B cell (primary cell): Measurements from ENCODE around the gene ASPHD1. TPM values are rescaled to one million over a fixed set of nuclear protein-coding genes. Genes with fewer than 3 reads are reported as not detected.

Source experiments
- ATAC-seq: fragments of 200-7000 bp; cut with Tn5 transposase; one replicate; pipeline ENCODE4 v1.10.0; 2021; ENCODE audit warnings: low read depth, mild to moderate bottlenecking, moderate number of reproducible peaks, moderate library complexity
- CTCF ChIA-PET: fragments of 350-600 bp; sonication (Branson Sonifier 250); formaldehyde crosslinking; loops from one replicate; lab custom pipeline; 2021; ENCODE audit warnings: antibody characterized with exemption, inconsistent platforms; lab: Charles Lee
- POLR2A ChIA-PET: fragments of 350-600 bp; sonication (Branson Sonifier 250); formaldehyde crosslinking; loops from one replicate; lab custom pipeline; 2021; ENCODE audit warnings: antibody characterized with exemption; lab: Charles Lee
- DNase-seq: peaks from one replicate; pipeline ENCODE4 v3.0.0; 2013
- H2AFZ ChIP-seq: 2 replicates; pipeline ENCODE4 v1.6.1; 2012; ENCODE audit warnings: mild to moderate bottlenecking, low read depth, low read length; ENCODE audit not compliant: insufficient read depth, poor library complexity, severe bottlenecking
- H3K27ac ChIP-seq, 2 donors: 1 replicate in 1 of 2; 2 replicates in 1 of 2; pipeline ENCODE4 v1.5.1; 2012 to 2013; ENCODE audit warnings: low read length in 2 of 2, mild to moderate bottlenecking in 2 of 2, moderate library complexity in 1 of 2
- H3K27me3 ChIP-seq, 4 experiments: fragments of 200-600 bp in 1 of 4; sonication (generic) in 1 of 4; replicated peaks in 1 of 4; 1 replicate in 2 of 4; 2 replicates in 2 of 4; pipeline versions ENCODE4 v1.6.1 to v1.7.0; 2013 to 2016; ENCODE audit warnings: low read length in 3 of 4, mild to moderate bottlenecking in 2 of 4, mixed read lengths in 1 of 4, moderate library complexity in 1 of 4; ENCODE audit not compliant: insufficient read depth in 4 of 4, control insufficient read depth in 3 of 4; ENCODE audit errors: control extremely low read depth in 1 of 4
- H3K36me3 ChIP-seq, 2 experiments: replicated peaks in 1 of 2; 1 replicate in 1 of 2; 2 replicates in 1 of 2; pipeline versions ENCODE4 v1.6.1 to v1.7.1; 2013; ENCODE audit warnings: low read length in 1 of 2; ENCODE audit not compliant: insufficient read depth in 2 of 2, control insufficient read depth in 1 of 2; ENCODE audit errors: control extremely low read depth in 1 of 2, extremely low read depth in 1 of 2
- H3K4me1 ChIP-seq, 2 donors: fragments of 200-600 bp in 1 of 2; sonication (generic) in 1 of 2; 1 replicate in 1 of 2; 2 replicates in 1 of 2; pipeline versions ENCODE4 v1.5.1 to v1.6.1; 2013 to 2017; ENCODE audit warnings: low read length in 2 of 2; ENCODE audit not compliant: control insufficient read depth in 2 of 2, insufficient read depth in 2 of 2
- H3K4me2 ChIP-seq: replicated peaks from 2 replicates; pipeline ENCODE3; 2012; ENCODE audit warnings: mild to moderate bottlenecking, low read depth, low read length; ENCODE audit not compliant: poor library complexity, severe bottlenecking
- H3K4me3 ChIP-seq, 5 experiments: fragments of 200-600 bp in 1 of 5; sonication (generic) in 1 of 5; 1 replicate in 3 of 5; 2 replicates in 2 of 5; pipeline versions ENCODE4 v1.5.1 to v1.7.0; 2011 to 2016; ENCODE audit warnings: low read length in 4 of 5, mild to moderate bottlenecking in 4 of 5, low read depth in 2 of 5, control low read depth in 1 of 5, moderate library complexity in 1 of 5; ENCODE audit not compliant: insufficient read depth in 1 of 5; ENCODE audit errors: control extremely low read depth in 1 of 5, extremely low read depth in 1 of 5
- H3K79me2 ChIP-seq: fragments of 200-600 bp; sonication (generic); one replicate; pipeline ENCODE4 v1.6.0; 2016; ENCODE audit warnings: low read length; ENCODE audit not compliant: control insufficient read depth, insufficient read depth
- H3K9ac ChIP-seq: fragments of 200-600 bp; sonication (generic); 2 replicates; pipeline ENCODE4 v1.6.1; 2017; ENCODE audit warnings: mild to moderate bottlenecking, low read length, moderate library complexity
- H3K9me3 ChIP-seq, 3 donors: one replicate each; pipeline versions ENCODE4 v1.6.1 to v1.7.1; 2013; ENCODE audit warnings: low read length in 2 of 3; ENCODE audit not compliant: control insufficient read depth in 2 of 3, insufficient read depth in 1 of 3; ENCODE audit errors: control extremely low read depth in 1 of 3
- H4K20me1 ChIP-seq: 2 replicates; pipeline ENCODE4 v1.6.0; 2012; ENCODE audit warnings: mild to moderate bottlenecking, low read length; ENCODE audit not compliant: insufficient read depth, control insufficient read depth, poor library complexity, severe bottlenecking
- H3K27ac Mint-ChIP-seq: one replicate; pipeline ENCODE4 v1.8.0; 2021; ENCODE audit warnings: mixed read lengths
- H3K27me3 Mint-ChIP-seq: one replicate; pipeline ENCODE4 v1.8.0; 2021; ENCODE audit warnings: mixed read lengths
- H3K4me1 Mint-ChIP-seq: one replicate; pipeline ENCODE4 v1.8.0; 2021; ENCODE audit warnings: mixed read lengths
- H3K4me3 Mint-ChIP-seq: one replicate; pipeline ENCODE4 v1.8.0; 2021; ENCODE audit warnings: mixed read lengths
- H3K9me3 Mint-ChIP-seq: one replicate; pipeline ENCODE4 v1.8.0; 2022; ENCODE audit warnings: mixed read lengths; ENCODE audit not compliant: insufficient read depth
- CTCF ChIP-seq: fragments of 200-600 bp; IDR thresholded peaks from one replicate; pipeline ENCODE4 v1.8.0; 2022; ENCODE audit warnings: antibody characterized with exemption, mild to moderate bottlenecking
- EZH2 ChIP-seq: IDR thresholded peaks from 2 replicates; pipeline ENCODE4 v1.6.1; 2012; ENCODE audit warnings: borderline replicate concordance, low read depth, mild to moderate bottlenecking, moderate library complexity, low read length; ENCODE audit not compliant: insufficient read depth, poor library complexity, severe bottlenecking
- WGBS: methylation state at CpG from one replicate; pipeline ENCODE4 v1.1.5; 2013; ENCODE audit warnings: missing lambda C conversion rate; ENCODE audit not compliant: insufficient coverage; 5-methylcytosine and 5-hydroxymethylcytosine counted together
- intact Hi-C: fragments of 100-400 bp; cut with micrococcal nuclease; formaldehyde crosslinking; loops from one replicate; pipeline ENCODE4 v1.10.0; 2022
- polyA plus RNA-seq: library from polyadenylated mRNA; depleted of rRNA; stranded (reverse); fragments of >200 nt; gene quantifications from 2 replicates; pipeline ENCODE4 v1.2.3, GENCODE V29; 2012
- total RNA-seq, 2 donors: library from RNA; stranded (reverse); fragments of 120-200 nt in 1 of 2; gene quantifications; 1 replicate in 1 of 2; 2 replicates in 1 of 2; pipeline versions ENCODE4 v1.2.3 to v1.2.4, GENCODE V29; 2013 to 2022

ASPHD1 gene
- total and polyA plus RNA-seq, 2 donors (not counting 1 experiment from before 2014, with no cell fraction given) = not detected

GRCh38 chr16:29893553-29893952, 6.7 kb upstream of the ASPHD1 start:
- Histone ChIP-seq H3K79me2 (no peaks in the 10 kb centered on the region), H3K36me3 (no peaks in the 10 kb centered on the region), H3K4me3 (no peak overlapping the region), H4K20me1 (no peaks in the 10 kb centered on the region), H2AFZ (no peak overlapping the region), H3K27me3 (peaks cover 0 to 25% (median 14%) of the 10 kb centered on the region in 4 experiments), H3K27ac (no peak overlapping the region), H3K4me2 (no peak overlapping the region), H3K9ac (no peak overlapping the region), H3K9me3 (peaks cover 0 to 11% (median 0%) of the 10 kb centered on the region in 3 donors), H3K4me1 (peaks cover 0 to 10% of the 10 kb centered on the region in 2 donors)
- Mint-ChIP-seq H3K27ac (no peak overlapping the region), H3K27me3 (peaks cover 26% of the 10 kb centered on the region), H3K4me3 (no peak overlapping the region), H3K4me1 (no peaks in the 10 kb centered on the region), H3K9me3 (no peaks in the 10 kb centered on the region)
- CTCF ChIA-PET = interaction anchor here (0.6 kb wide), 1 partner anchor 68 kb away, joined by 3 read pairs; no protein-coding TSS in a partner anchor
- TF ChIP-seq CTCF (no peak), EZH2 (no peak)
- no peak for ATAC-seq
- 100% methylated on average over 1 of the region's 3 CpGs for WGBS
- intact Hi-C loops = no loop called here
- POLR2A ChIA-PET = no interaction called here
- no peak for DNase-seq

- Histone ChIP-seq H3K4me1 (peaks cover 3 to 12% of the 10 kb centered on the region in 2 donors), H3K9me3 (peaks cover 0 to 17% (median 0%) of the 10 kb centered on the region in 3 donors), H3K36me3 (no peaks in the 10 kb centered on the region), H2AFZ (no peak overlapping the region), H3K79me2 (no peaks in the 10 kb centered on the region), H3K4me3 (no peak overlapping the region), H3K27ac (no peak overlapping the region), H3K27me3 (peaks cover 0 to 33% (median 18%) of the 10 kb centered on the region in 4 experiments), H4K20me1 (no peaks in the 10 kb centered on the region), H3K4me2 (no peak overlapping the region), H3K9ac (no peak overlapping the region)
- 100% methylated on average over 2 of the region's 4 CpGs for WGBS
- ChIA-PET POLR2A (interaction anchor here (0.7 kb wide), 1 partner anchor 10 kb away, joined by 9 read pairs; no protein-coding TSS in a partner anchor), CTCF (no interaction called here)
- H3K27me3 Mint-ChIP-seq = peaks cover 28% of the 10 kb centered on the region
- no peaks in the 10 kb centered on the region for H3K4me1 Mint-ChIP-seq
- intact Hi-C loops = no loop called here
- TF ChIP-seq EZH2 = no peak
- no peak for TF ChIP-seq CTCF
- H3K4me3 Mint-ChIP-seq = no peak overlapping the region
- no peaks in the 10 kb centered on the region for H3K9me3 Mint-ChIP-seq
- no peak overlapping the region for H3K27ac Mint-ChIP-seq
- DNase-seq = no peak
- ATAC-seq = no peak
These were observed 5.9 kb upstream of the ASPHD1 start for GRCh38 chr16:29894352-29894751.
